ENCODE measurements around the gene NNT. TPM values are rescaled to one million over a fixed set of nuclear protein-coding genes. Genes with fewer than 3 reads are reported as not detected.

NNT gene
- total and polyA plus RNA-seq, 2 of the 13 experiments (the other 11 are each of a cell fraction or from before 2014, with no cell fraction given): 21.1 to 58.0 TPM

DNA sequence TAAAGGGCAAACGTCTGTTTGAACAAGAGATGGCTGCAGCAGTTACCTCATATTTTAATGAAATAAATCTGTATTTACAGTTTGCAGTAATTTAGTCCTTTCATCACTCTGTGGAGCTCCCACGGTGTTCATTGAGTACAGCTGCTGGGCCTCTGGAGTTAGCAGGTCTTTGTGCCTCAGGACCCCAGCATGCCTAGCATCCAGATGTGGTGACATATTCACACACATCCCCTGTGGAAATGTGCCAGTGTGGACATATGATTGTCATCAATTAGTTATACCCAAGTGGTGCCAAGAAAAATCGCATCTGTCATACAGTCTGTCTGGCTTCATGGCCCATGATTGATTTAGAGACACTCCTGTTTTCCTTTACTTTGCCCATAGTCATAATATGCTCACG is 77.3 kb downstream of the NNT start:
- DNase-seq (ENCODE audit: low spot score) (no peak), ATAC-seq (no peak), FAIRE-seq (no peak)
- ChIA-PET POLR2A (no interaction called here), CTCF (ENCODE audit: low intra/inter-chr PET ratio, low total read pairs) (no interaction called here)
- 97% methylated on average over 4 of the region's 4 CpGs for WGBS (ENCODE audit: low lambda C conversion rate)
- Histone ChIP-seq H2AFZ (ENCODE audit: low read length) (no peak overlapping the region), H3K36me3 (replicated peaks in 1 of 2; ENCODE audit: control insufficient read depth in 1 of 2, insufficient read depth in 2 of 2, low read length in 2 of 2) (peaks cover 0 to 8% of the 10 kb centered on the region in 2 experiments; a peak in 3 of 5 replicates), H3K4me3 (replicated peaks in 1 of 3; ENCODE audit: insufficient read depth in 1 of 3, low read depth in 2 of 3, low read length in 3 of 3) (no peak overlapping the region), H3K79me2 (ENCODE audit: insufficient read depth, low read length) (no peaks in the 10 kb centered on the region), H4K20me1 (ENCODE audit: insufficient read depth, low read length) (no peaks in the 10 kb centered on the region), H3K9ac (ENCODE audit: insufficient read depth, low read depth, low read length) (no peak overlapping the region), H3K9me3 (ENCODE audit: low read length) (no peaks in the 10 kb centered on the region), H3K4me1 (ENCODE audit: insufficient read depth, low read length) (no peaks in the 10 kb centered on the region), H3K27ac (ENCODE audit: extremely low read length, insufficient read depth, low read length) (no peak overlapping the region), H3K27me3 (ENCODE audit: control insufficient read depth in 1 of 2, insufficient read depth in 2 of 2, low read length in 2 of 2) (no peaks in the 10 kb centered on the region), H3K4me2 (ENCODE audit: low read depth, low read length) (no peak overlapping the region)
- TF ChIP-seq, protein P1, sequence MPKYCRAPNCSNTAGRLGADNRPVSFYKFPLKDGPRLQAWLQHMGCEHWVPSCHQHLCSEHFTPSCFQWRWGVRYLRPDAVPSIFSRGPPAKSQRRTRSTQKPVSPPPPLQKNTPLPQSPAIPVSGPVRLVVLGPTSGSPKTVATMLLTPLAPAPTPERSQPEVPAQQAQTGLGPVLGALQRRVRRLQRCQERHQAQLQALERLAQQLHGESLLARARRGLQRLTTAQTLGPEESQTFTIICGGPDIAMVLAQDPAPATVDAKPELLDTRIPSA (CRISPR knock-in tag; IDR thresholded peaks at IDR 0.05; ENCODE audit: borderline replicate concordance): no peak
- TF ChIP-seq ZNF563 (CRISPR knock-in tag; IDR thresholded peaks at IDR 0.05): no peak
- no TSS peak for BruUV-seq (replicated peaks)
- intact Hi-C loops (cut with micrococcal nuclease; ENCODE audit: unreplicated experiment): no loop called here
- in situ Hi-C loops (cut with HindIII; ENCODE audit: extremely low pct_ligation_motif_present, low pct_unique_long_range_greater_than_20kb): no loop called here

DNA sequence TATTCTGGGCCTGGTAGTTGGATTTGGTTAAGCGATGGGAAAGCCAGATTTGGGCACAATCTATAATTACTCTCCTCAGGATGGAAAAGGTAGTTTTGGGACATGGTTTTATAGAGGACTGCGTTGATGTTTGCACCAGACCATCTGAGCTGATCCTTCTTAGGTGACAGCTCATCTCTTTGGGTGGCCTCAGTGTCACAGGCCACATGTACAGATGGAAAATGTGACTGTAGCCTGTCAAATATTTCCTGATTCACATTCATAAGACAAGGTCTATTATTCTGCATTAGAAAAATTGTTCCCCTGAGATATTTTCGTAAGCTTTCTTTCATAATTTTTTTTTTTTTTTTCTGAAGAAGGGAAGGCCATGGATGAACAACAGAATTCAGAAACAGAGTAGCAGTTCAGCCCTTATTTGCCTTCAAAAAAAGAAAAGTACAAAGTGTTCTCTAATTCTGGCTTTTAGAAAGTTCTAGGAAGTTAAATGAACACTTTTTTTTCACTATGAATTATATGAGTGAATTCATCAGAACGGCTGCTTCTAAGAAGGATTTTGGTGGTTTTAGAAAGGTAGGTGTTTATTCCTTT is 81.0 kb downstream of the NNT start:
- no TSS peak for BruUV-seq (replicated peaks)
- Histone ChIP-seq H4K20me1 (ENCODE audit: insufficient read depth, low read length) (no peaks in the 10 kb centered on the region), H3K9ac (ENCODE audit: insufficient read depth, low read depth, low read length) (no peak overlapping the region), H3K4me1 (ENCODE audit: insufficient read depth, low read length) (no peaks in the 10 kb centered on the region), H3K4me2 (ENCODE audit: low read depth, low read length) (no peak overlapping the region), H3K9me3 (ENCODE audit: low read length) (no peaks in the 10 kb centered on the region), H2AFZ (ENCODE audit: low read length) (no peak overlapping the region), H3K27ac (ENCODE audit: extremely low read length, insufficient read depth, low read length) (no peak overlapping the region), H3K79me2 (ENCODE audit: insufficient read depth, low read length) (no peaks in the 10 kb centered on the region), H3K4me3 (replicated peaks in 1 of 3; ENCODE audit: insufficient read depth in 1 of 3, low read depth in 2 of 3, low read length in 3 of 3) (no peak overlapping the region), H3K27me3 (ENCODE audit: control insufficient read depth in 1 of 2, insufficient read depth in 2 of 2, low read length in 2 of 2) (no peaks in the 10 kb centered on the region), H3K36me3 (replicated peaks in 1 of 2; ENCODE audit: control insufficient read depth in 1 of 2, insufficient read depth in 2 of 2, low read length in 2 of 2) (peaks cover 0 to 8% of the 10 kb centered on the region in 2 experiments; a peak in 2 of 5 replicates)
- WGBS (ENCODE audit: low lambda C conversion rate): 95% methylated on average over 4 of the region's 4 CpGs
- intact Hi-C loops (cut with micrococcal nuclease; ENCODE audit: unreplicated experiment): no loop called here
- in situ Hi-C loops (cut with HindIII; ENCODE audit: extremely low pct_ligation_motif_present, low pct_unique_long_range_greater_than_20kb): no loop called here
- ChIA-PET CTCF (ENCODE audit: low intra/inter-chr PET ratio, low total read pairs) (no interaction called here), POLR2A (no interaction called here)
- ATAC-seq (no peak), DNase-seq (ENCODE audit: low spot score) (no peak), FAIRE-seq (no peak)
- TF ChIP-seq ZNF879 (CRISPR knock-in tag; IDR thresholded peaks at IDR 0.05): no peak
- no peak for TF ChIP-seq FLYWCH1 (CRISPR knock-in tag; IDR thresholded peaks at IDR 0.05)
- no peak for TF ChIP-seq GABPB1 (CRISPR knock-in tag; IDR thresholded peaks at IDR 0.05)
- TF ChIP-seq, protein P2, sequence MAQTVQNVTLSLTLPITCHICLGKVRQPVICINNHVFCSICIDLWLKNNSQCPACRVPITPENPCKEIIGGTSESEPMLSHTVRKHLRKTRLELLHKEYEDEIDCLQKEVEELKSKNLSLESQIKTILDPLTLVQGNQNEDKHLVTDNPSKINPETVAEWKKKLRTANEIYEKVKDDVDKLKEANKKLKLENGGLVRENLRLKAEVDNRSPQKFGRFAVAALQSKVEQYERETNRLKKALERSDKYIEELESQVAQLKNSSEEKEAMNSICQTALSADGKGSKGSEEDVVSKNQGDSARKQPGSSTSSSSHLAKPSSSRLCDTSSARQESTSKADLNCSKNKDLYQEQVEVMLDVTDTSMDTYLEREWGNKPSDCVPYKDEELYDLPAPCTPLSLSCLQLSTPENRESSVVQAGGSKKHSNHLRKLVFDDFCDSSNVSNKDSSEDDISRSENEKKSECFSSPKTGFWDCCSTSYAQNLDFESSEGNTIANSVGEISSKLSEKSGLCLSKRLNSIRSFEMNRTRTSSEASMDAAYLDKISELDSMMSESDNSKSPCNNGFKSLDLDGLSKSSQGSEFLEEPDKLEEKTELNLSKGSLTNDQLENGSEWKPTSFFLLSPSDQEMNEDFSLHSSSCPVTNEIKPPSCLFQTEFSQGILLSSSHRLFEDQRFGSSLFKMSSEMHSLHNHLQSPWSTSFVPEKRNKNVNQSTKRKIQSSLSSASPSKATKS (CRISPR knock-in tag; IDR thresholded peaks at IDR 0.05): no peak
- no peak for TF ChIP-seq ZMAT3 (CRISPR knock-in tag; conservative IDR thresholded peaks at IDR 0.05)
- no peak for TF ChIP-seq TAF15 (IDR thresholded peaks at IDR 0.05; ENCODE audit: low read depth, low read length, poor library complexity, severe bottlenecking)
- TF ChIP-seq ZNF207 (IDR thresholded peaks at IDR 0.05; ENCODE audit: borderline replicate concordance): no peak
- no peak for TF ChIP-seq CREM (IDR thresholded peaks at IDR 0.05)
- no peak for TF ChIP-seq CREM (CRISPR knock-in tag; IDR thresholded peaks at IDR 0.05)
- TF ChIP-seq SRSF9 (IDR thresholded peaks at IDR 0.05; ENCODE audit: borderline replicate concordance, insufficient read depth, low read depth, low read length, poor library complexity, severe bottlenecking): no peak
- TF ChIP-seq, protein P3, sequence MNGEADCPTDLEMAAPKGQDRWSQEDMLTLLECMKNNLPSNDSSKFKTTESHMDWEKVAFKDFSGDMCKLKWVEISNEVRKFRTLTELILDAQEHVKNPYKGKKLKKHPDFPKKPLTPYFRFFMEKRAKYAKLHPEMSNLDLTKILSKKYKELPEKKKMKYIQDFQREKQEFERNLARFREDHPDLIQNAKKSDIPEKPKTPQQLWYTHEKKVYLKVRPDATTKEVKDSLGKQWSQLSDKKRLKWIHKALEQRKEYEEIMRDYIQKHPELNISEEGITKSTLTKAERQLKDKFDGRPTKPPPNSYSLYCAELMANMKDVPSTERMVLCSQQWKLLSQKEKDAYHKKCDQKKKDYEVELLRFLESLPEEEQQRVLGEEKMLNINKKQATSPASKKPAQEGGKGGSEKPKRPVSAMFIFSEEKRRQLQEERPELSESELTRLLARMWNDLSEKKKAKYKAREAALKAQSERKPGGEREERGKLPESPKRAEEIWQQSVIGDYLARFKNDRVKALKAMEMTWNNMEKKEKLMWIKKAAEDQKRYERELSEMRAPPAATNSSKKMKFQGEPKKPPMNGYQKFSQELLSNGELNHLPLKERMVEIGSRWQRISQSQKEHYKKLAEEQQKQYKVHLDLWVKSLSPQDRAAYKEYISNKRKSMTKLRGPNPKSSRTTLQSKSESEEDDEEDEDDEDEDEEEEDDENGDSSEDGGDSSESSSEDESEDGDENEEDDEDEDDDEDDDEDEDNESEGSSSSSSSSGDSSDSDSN (CRISPR knock-in tag; IDR thresholded peaks at IDR 0.05): no peak
- no peak for TF ChIP-seq ZNF264 (CRISPR knock-in tag; IDR thresholded peaks at IDR 0.05)

All from HepG2 (cell line).